Measurements from ENCODE around the gene UXT. TPM values are rescaled to one million over a fixed set of nuclear protein-coding genes. Genes with fewer than 3 reads are reported as not detected.

UXT gene
- polyA plus RNA-seq, 3 donors, result 107 to 124 (median 116) TPM

- no peak for DNase-seq (ENCODE audit: extremely low read depth in 1 of 11, low read depth in 9 of 11, low spot score in 4 of 11)
These were observed 26.3 kb downstream of the UXT start for GRCh38 chrX:47632666-47633065.

- no peak for DNase-seq (ENCODE audit: extremely low read depth in 1 of 11, low read depth in 9 of 11, low spot score in 4 of 11)
These were observed 27.3 kb downstream of the UXT start for GRCh38 chrX:47631676-47632075.

GRCh38 chrX:47629419-47630200, 29.4 kb downstream of the UXT start, which contains the start of gene CFP:
Gene CFP, minus strand, starts transcription at chrX:47629930. Its CDS starts 86 bp downstream, at chrX:47629844.
- DNase-seq (ENCODE audit: extremely low read depth in 1 of 11, low read depth in 9 of 11, low spot score in 4 of 11), result no peak

- DNase-seq (ENCODE audit: extremely low read depth in 1 of 11, low read depth in 9 of 11, low spot score in 4 of 11), result no peak
These were observed 30.0 kb downstream of the UXT start for GRCh38 chrX:47628982-47629381.

GRCh38 chrX:47625365-47625764, 33.6 kb downstream of the UXT start:
- no peak for DNase-seq (ENCODE audit: extremely low read depth in 1 of 11, low read depth in 9 of 11, low spot score in 4 of 11)

GRCh38 chrX:47623540-47624027, 35.4 kb downstream of the UXT start:
- DNase-seq (ENCODE audit: extremely low read depth in 1 of 11, low read depth in 9 of 11, low spot score in 4 of 11), result peak in 9 of 11 donors; percentile 44 to 65 (median 54)

GRCh38 chrX:47621851-47622250, 37.1 kb downstream of the UXT start:
- no peak for DNase-seq (ENCODE audit: extremely low read depth in 1 of 11, low read depth in 9 of 11, low spot score in 4 of 11)

- DNase-seq (ENCODE audit: extremely low read depth in 1 of 11, low read depth in 9 of 11, low spot score in 4 of 11), result no peak
These were observed 38.7 kb downstream of the UXT start for GRCh38 chrX:47620303-47620685.

GRCh38 chrX:47619486-47620302, 39.3 kb downstream of the UXT start, which contains the start of gene SYN1:
Gene SYN1, minus strand, starts transcription at chrX:47619857. Its CDS starts 129 bp downstream, at chrX:47619728.
- DNase-seq (ENCODE audit: extremely low read depth in 1 of 11, low read depth in 9 of 11, low spot score in 4 of 11), result peak in 10 of 11 donors; percentile 44 to 79 (median 60)

- DNase-seq (ENCODE audit: extremely low read depth in 1 of 11, low read depth in 9 of 11, low spot score in 4 of 11), result no peak
These were observed 40.0 kb downstream of the UXT start for GRCh38 chrX:47618923-47619485.

GRCh38 chrX:47614618-47615017, 44.4 kb downstream of the UXT start:
- DNase-seq (ENCODE audit: extremely low read depth in 1 of 11, low read depth in 9 of 11, low spot score in 4 of 11), result no peak

- DNase-seq (ENCODE audit: extremely low read depth in 1 of 11, low read depth in 9 of 11, low spot score in 4 of 11), result no peak
These were observed 45.9 kb downstream of the UXT start for GRCh38 chrX:47613082-47613481.

GRCh38 chrX:47612418-47612817, 46.6 kb downstream of the UXT start:
- DNase-seq (ENCODE audit: extremely low read depth in 1 of 11, low read depth in 9 of 11, low spot score in 4 of 11), result no peak

GRCh38 chrX:47611926-47612325, 47.1 kb downstream of the UXT start:
- no peak for DNase-seq (ENCODE audit: extremely low read depth in 1 of 11, low read depth in 9 of 11, low spot score in 4 of 11)

GRCh38 chrX:47611489-47611888, 47.5 kb downstream of the UXT start:
- no peak for DNase-seq (ENCODE audit: extremely low read depth in 1 of 11, low read depth in 9 of 11, low spot score in 4 of 11)

GRCh38 chrX:47610511-47610910, 48.5 kb downstream of the UXT start:
- no peak for DNase-seq (ENCODE audit: extremely low read depth in 1 of 11, low read depth in 9 of 11, low spot score in 4 of 11)

GRCh38 chrX:47608130-47608810, 50.7 kb downstream of the UXT start:
- peak in 2 of 11 donors; percentile 14 to 20 for DNase-seq (ENCODE audit: extremely low read depth in 1 of 11, low read depth in 9 of 11, low spot score in 4 of 11)

GRCh38 chrX:47607091-47607490, 51.9 kb downstream of the UXT start:
- DNase-seq (ENCODE audit: extremely low read depth in 1 of 11, low read depth in 9 of 11, low spot score in 4 of 11), result no peak

- no peak for DNase-seq (ENCODE audit: extremely low read depth in 1 of 11, low read depth in 9 of 11, low spot score in 4 of 11)
These were observed 54.0 kb downstream of the UXT start for GRCh38 chrX:47605024-47605423.
